Spleen (tissue), 11 donors: ENCODE data around the gene BRD1. TPM values are rescaled to one million over a fixed set of nuclear protein-coding genes. Genes with fewer than 3 reads are reported as not detected.
A peak's percentile ranks its signal among the peaks of the same experiment; 100 is the strongest.

Source experiments
- DNase-seq: peaks from one replicate; pipeline ENCODE4 v3.0.0-alpha.2; 2020
- H3K27ac ChIP-seq, 8 donors: fragments of 200-600 bp; sonication (generic) in 7 of 8; 1 replicate in 4 of 8; 2 replicates in 4 of 8; pipeline versions ENCODE4 v1.5.0 to v1.8.0; 2016 to 2021; ENCODE audit warnings: inconsistent platforms in 4 of 8, mild to moderate bottlenecking in 4 of 8, moderate library complexity in 1 of 8
- H3K27me3 ChIP-seq, 7 donors: fragments of 200-600 bp; sonication (generic) in 6 of 7; replicated peaks in 1 of 7; 1 replicate in 4 of 7; 2 replicates in 3 of 7; pipeline versions ENCODE4 v1.5.0 to v1.8.0; 2016 to 2021; ENCODE audit warnings: inconsistent platforms in 3 of 7, mild to moderate bottlenecking in 1 of 7
- H3K36me3 ChIP-seq, 6 donors: fragments of 200-600 bp; sonication (generic) in 5 of 6; 1 replicate in 4 of 6; 2 replicates in 2 of 6; pipeline versions ENCODE4 v1.5.0 to v1.8.0; 2016 to 2021; ENCODE audit warnings: inconsistent platforms in 2 of 6
- H3K4me1 ChIP-seq, 6 donors: fragments of 200-600 bp; sonication (generic) in 5 of 6; 1 replicate in 3 of 6; 2 replicates in 3 of 6; pipeline versions ENCODE4 v1.5.0 to v1.8.0; 2016 to 2021; ENCODE audit warnings: inconsistent platforms in 3 of 6
- H3K4me3 ChIP-seq, 8 donors: fragments of 200-600 bp; sonication (generic) in 7 of 8; 1 replicate in 4 of 8; 2 replicates in 4 of 8; pipeline versions ENCODE4 v1.5.0 to v1.8.0; 2016 to 2021; ENCODE audit warnings: inconsistent platforms in 4 of 8, mild to moderate bottlenecking in 4 of 8, moderate library complexity in 2 of 8
- H3K9me3 ChIP-seq, 8 donors: fragments of 200-600 bp; sonication (generic) in 7 of 8; 1 replicate in 4 of 8; 2 replicates in 4 of 8; pipeline versions ENCODE4 v1.5.0 to v1.8.0; 2016 to 2021; ENCODE audit warnings: inconsistent platforms in 4 of 8
- CTCF ChIP-seq, 11 experiments: fragments of 200-600 bp in 7 of 11; fragments of 450-650 bp in 4 of 11; sonication (generic) in 4 of 11; IDR thresholded peaks in 8 of 11; conservative IDR thresholded peaks in 3 of 11; 1 replicate in 7 of 11; 2 replicates in 4 of 11; pipeline versions ENCODE4 v1.4.0 to v1.8.0; 2016 to 2021; ENCODE audit warnings: antibody characterized with exemption in 11 of 11, inconsistent platforms in 4 of 11, mild to moderate bottlenecking in 1 of 11
- POLR2A ChIP-seq, 3 donors: fragments of 450-650 bp; IDR thresholded peaks; one replicate each; pipeline ENCODE4 v1.5.1; 2017; ENCODE audit warnings: antibody characterized with exemption in 3 of 3, mild to moderate bottlenecking in 1 of 3
- POLR2AphosphoS5 ChIP-seq, 3 donors: sonication (generic); formaldehyde crosslinking; IDR thresholded peaks; one replicate each; pipeline ENCODE4 v1.5.1; 2017; ENCODE audit warnings: antibody characterized with exemption in 3 of 3
- WGBS, 5 donors: extraction: QIAGEN DNeasy Blood & Tissue Kit in 3 of 5; methylation state at CpG; one replicate each; pipeline versions ENCODE4 v1.1.5 to v1.1.7; 2013 to 2018; 5-methylcytosine and 5-hydroxymethylcytosine counted together
- intact Hi-C: fragments of 100-400 bp; cut with DNase I; formaldehyde crosslinking; loops from one replicate; pipeline ENCODE4 v1.15.0; 2023; ENCODE audit warnings: low total_unique reads
- polyA plus RNA-seq, 3 donors: library from polyadenylated mRNA; stranded (reverse); fragments of 200-250 nt; gene quantifications; one replicate each; pipeline ENCODE4 v1.2.1, GENCODE V29; 2013
- total RNA-seq, 7 donors: library from RNA; depleted of rRNA in 3 of 7; stranded (reverse); fragments of >200 nt in 3 of 7; fragmentation: NEBNext Ultra II Directional in 4 of 7; extraction: Animal tissue kit (Norgen Biotek cat#: 25700) in 4 of 7; gene quantifications; one replicate each; pipeline versions ENCODE4 v1.1.0 to v1.2.1, GENCODE V29; 2016 to 2021
- donor health status: healthy with polysubstance abuse.
- donor health status: DM: no; HTN: no; CAD: no; lungs with moderate emphysema.
- donor health status: DM: no; HTN: no; CAD: no.
- donor health status: Bipolar disorder and iron deficiency.
- donor health status: healthy.
- donor health status: DM: no; HTN: no; CAD: no.
- donor health status: DM: yes; HTN: yes; CAD: no.

The BRD1 gene
- total and polyA plus RNA-seq, 10 donors, result 14.2 to 59.6 (median 37.4) TPM

- 40 to 64% (median 52%) methylated on average over 5 of the region's 5 CpGs for WGBS, 5 donors
- intact Hi-C loops, result loop anchor here (10.0 kb wide), 1 partner anchor 165 kb away; no protein-coding TSS in a partner anchor
- Histone ChIP-seq H3K4me3 (no peak overlapping the region), H3K9me3 (no peaks in the 10 kb centered on the region), H3K27ac (no peak overlapping the region), H3K4me1 (peaks cover 0 to 12% (median 7%) of the 10 kb centered on the region in 6 donors), H3K36me3 (no peaks in the 10 kb centered on the region), H3K27me3 (peaks cover 0 to 13% (median 0%) of the 10 kb centered on the region in 7 donors)
- TF ChIP-seq CTCF (IDR thresholded peaks at IDR 0.05 in 8 of 11, conservative IDR thresholded peaks at IDR 0.05 in 3 of 11), result no peak
- TF ChIP-seq POLR2A (IDR thresholded peaks at IDR 0.05), result no peak
- no peak for TF ChIP-seq POLR2AphosphoS5 (IDR thresholded peaks at IDR 0.05)
- no peak for DNase-seq
These were observed 67.4 kb downstream of the BRD1 start for GRCh38 chr22:49760280-49760629.

- Histone ChIP-seq H3K4me3 (no peak overlapping the region), H3K9me3 (no peaks in the 10 kb centered on the region), H3K27me3 (peaks cover 0 to 30% (median 0%) of the 10 kb centered on the region in 7 donors), H3K36me3 (no peaks in the 10 kb centered on the region), H3K27ac (no peak overlapping the region), H3K4me1 (peaks cover 0 to 11% (median 7%) of the 10 kb centered on the region in 6 donors)
- DNase-seq, result no peak
- TF ChIP-seq CTCF (IDR thresholded peaks at IDR 0.05 in 8 of 11, conservative IDR thresholded peaks at IDR 0.05 in 3 of 11), result no peak
- no peak for TF ChIP-seq POLR2AphosphoS5 (IDR thresholded peaks at IDR 0.05)
- no peak for TF ChIP-seq POLR2A (IDR thresholded peaks at IDR 0.05)
- intact Hi-C loops, result no loop called here
- 67 to 90% (median 80%) methylated on average over 7 of the region's 7 CpGs for WGBS, 5 donors
These were observed 71.0 kb downstream of the BRD1 start for GRCh38 chr22:49756676-49757075.

- H3K9me3 ChIP-seq, result no peaks in the 10 kb centered on the region
- H3K36me3 ChIP-seq, result no peaks in the 10 kb centered on the region
- WGBS, 5 donors, result 75 to 95% (median 84%) methylated on average over 5 of the region's 5 CpGs
- peaks cover 0 to 31% (median 0%) of the 10 kb centered on the region in 7 donors for H3K27me3 ChIP-seq
- intact Hi-C loops, result no loop called here
- H3K27ac ChIP-seq, result no peak overlapping the region
- peak; percentile 48 for DNase-seq
- no peak overlapping the region for H3K4me3 ChIP-seq
- H3K4me1 ChIP-seq, result peaks cover 0 to 8% (median 5%) of the 10 kb centered on the region in 6 donors
- TF ChIP-seq POLR2AphosphoS5 (IDR thresholded peaks at IDR 0.05), result no peak
These were observed 71.5 kb downstream of the BRD1 start for GRCh38 chr22:49756201-49756600.

- intact Hi-C loops, result no loop called here
- Histone ChIP-seq H3K4me3 (no peak overlapping the region), H3K9me3 (no peaks in the 10 kb centered on the region), H3K36me3 (no peaks in the 10 kb centered on the region), H3K27ac (no peak overlapping the region), H3K4me1 (peaks cover 0 to 2% (median 0%) of the 10 kb centered on the region in 6 donors), H3K27me3 (peaks cover 0 to 37% (median 0%) of the 10 kb centered on the region in 7 donors)
- no peak for TF ChIP-seq POLR2AphosphoS5 (IDR thresholded peaks at IDR 0.05)
- no peak for TF ChIP-seq CTCF (IDR thresholded peaks at IDR 0.05 in 8 of 11, conservative IDR thresholded peaks at IDR 0.05 in 3 of 11)
- no peak for TF ChIP-seq POLR2A (IDR thresholded peaks at IDR 0.05)
- 82 to 94% (median 88%) methylated on average over 10 of the region's 10 CpGs for WGBS, 5 donors
- no peak for DNase-seq
These were observed 72.1 kb downstream of the BRD1 start for GRCh38 chr22:49755631-49756001.
